HG02885 (cell line): ENCODE results near the gene INTS1.

Experiments used
- ATAC-seq: cut with Tn5 transposase; IDR thresholded peaks from one replicate; pipeline ENCODE4 v1.9.1; 2021; ENCODE audit warnings: mild to moderate bottlenecking; ENCODE audit not compliant: unreplicated experiment, poor library complexity

The INTS1 gene

DNA sequence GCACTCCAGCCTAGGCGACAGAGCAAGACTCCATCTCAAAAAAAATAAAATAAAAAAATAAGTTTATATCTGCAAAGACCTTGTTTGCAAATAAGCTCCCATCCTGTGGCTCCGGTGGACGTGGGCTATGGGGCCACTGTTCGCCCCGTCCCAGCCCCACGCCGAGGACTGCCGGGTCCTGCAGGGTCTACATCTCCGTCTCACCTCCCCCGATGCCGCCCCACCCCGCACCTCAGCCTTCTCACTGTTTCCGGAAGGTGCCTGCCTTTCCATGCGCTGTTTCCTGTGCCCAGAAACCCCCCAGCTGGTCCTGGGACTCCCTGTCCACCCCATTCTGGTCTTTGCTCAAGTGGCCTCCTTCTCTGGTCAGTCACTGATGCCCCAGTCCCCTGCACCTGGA, 5.0 kb upstream of the INTS1 start:
- ATAC-seq, result no peak

DNA sequence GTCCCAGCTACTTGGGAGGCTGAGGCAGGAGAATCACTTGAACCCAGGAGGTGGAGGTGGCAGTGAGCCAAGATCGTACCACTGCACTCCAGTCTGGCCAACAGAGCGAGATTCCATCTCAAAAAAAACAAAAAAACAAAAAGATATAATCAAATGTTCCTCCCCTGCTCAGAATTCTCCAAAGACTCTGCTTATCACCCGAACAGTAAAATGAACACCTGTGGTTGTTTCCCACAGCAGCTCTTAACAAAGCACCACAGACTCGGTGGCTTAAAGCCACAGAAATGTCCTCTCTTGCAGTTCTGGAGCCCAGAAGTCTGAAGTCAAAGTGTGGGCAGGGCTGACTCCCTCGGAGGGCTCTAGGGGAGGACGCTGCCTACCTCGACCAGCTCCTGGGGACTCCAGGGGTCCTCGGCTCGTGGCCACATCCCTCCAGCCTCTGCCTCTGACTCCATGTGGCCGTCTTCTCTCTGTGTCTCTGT, 4.1 kb upstream of the INTS1 start:
- ATAC-seq, result no peak

DNA sequence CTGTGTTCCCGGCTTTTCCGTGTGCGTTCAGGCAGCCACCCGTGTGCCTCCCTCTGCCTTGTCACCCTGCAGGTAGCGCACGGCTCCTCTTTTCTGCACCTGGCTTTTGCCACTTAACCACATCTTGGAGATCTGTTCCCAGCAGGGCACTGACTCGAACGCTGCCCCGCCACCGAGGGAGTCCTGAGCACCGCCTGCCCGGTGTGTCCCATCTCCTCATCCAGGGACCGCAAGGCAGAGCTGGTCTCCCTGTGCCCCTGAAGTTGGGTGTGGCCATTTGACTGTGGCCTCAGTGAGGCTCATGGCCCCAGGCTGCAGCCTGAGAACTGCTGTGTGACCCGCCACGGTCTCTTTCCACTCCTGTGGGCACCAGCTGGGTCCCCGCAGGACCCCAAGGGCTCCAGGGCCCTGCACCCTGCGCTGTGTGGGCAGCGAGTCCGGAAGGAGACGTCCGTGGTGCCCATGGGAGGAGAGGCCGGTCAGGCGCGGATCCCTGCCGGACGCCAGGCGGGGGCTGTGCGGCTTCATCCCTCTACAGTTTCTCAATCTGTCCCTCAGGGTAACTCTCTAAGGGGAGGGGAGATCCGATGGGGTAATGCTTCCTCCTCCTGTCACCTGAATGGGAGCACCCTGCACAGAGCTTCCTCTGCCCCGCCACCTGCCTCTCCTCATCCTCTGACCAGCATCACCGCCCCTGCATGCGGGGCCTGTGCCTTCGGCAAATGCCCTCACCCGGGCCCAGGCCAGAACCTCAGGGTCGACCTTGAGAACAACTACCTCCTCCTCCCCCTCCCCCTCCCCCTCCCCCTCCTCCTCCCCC, 1.8 kb upstream of the INTS1 start:
- ATAC-seq, result no peak

DNA sequence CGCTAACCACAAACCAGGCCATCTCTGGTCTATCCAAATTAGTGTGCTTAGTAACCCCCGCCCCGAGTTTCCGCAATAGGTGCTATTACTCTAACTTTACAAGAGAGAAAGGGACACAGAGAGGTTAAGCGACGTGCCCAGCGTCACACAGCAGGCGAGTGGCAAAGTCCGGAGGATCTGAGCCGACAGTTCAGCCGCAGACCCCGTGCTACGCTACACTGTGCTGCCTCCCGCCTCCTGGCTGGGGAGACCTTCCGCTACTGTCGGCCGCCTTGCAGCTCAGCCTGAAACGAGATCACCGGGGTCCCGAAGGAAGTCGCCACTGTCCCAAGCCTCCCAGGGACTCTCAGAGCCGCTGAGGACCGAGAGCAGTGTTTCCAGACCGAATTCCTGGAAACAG, 799 bp downstream of the INTS1 start:
- no peak for ATAC-seq

DNA sequence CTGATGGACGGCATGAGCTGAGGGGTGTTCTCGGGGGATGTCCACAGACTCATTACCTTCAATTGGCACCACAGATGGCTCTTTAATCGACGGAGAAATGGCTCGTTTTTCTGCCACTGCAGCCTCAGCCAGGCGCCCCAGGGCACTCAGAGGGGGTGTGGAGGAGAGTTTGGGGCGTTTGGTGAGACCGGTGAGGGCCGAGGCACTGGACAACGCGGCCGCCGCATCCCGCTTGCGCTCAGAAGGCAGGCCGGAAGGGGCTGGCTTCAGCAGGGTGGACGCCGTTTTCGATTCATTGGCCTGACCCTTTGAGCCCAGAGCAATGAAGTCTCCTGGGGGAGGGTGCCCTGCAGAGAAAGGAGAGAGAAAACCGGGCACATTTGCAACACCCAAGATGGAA, 1.3 kb downstream of the INTS1 start:
- ATAC-seq, result no peak

DNA sequence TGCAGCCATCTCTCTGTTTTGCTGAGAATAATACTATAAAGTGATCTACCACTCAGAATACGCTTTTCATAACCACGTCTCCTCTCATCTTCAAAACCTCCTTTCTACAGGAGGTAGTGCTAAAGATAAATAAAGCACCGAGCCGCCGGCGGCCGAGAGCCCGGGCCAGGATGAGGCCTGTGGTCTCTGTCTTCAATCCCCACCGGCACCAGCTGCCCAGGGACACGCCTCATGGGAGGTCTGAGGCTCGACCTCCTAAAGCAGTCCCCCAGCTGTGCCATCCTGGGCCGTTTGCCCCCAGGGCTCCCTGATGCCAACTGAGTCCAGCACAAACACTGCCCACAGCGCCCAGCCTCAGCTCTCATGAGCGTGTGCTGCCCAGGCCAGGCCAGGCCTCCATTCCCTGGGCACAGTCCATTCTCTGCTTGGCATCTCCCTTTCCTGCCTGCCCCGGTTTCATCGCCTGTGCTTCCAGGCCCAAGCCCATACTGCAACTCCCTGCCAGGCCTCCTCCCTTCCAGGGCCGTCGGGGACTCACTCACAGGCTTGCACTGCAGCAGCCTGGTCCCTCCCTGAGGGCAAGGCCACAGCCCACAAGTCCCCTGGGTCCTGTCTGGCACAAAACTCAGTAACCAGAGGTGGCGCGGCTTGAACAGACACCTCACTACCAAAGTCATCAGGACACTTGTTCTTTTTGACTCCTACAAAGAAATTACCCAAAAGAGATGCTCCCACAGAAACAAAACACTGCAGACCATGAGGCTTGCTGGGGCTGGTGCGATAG, 2.5 kb downstream of the INTS1 start:
- ATAC-seq, result no peak

DNA sequence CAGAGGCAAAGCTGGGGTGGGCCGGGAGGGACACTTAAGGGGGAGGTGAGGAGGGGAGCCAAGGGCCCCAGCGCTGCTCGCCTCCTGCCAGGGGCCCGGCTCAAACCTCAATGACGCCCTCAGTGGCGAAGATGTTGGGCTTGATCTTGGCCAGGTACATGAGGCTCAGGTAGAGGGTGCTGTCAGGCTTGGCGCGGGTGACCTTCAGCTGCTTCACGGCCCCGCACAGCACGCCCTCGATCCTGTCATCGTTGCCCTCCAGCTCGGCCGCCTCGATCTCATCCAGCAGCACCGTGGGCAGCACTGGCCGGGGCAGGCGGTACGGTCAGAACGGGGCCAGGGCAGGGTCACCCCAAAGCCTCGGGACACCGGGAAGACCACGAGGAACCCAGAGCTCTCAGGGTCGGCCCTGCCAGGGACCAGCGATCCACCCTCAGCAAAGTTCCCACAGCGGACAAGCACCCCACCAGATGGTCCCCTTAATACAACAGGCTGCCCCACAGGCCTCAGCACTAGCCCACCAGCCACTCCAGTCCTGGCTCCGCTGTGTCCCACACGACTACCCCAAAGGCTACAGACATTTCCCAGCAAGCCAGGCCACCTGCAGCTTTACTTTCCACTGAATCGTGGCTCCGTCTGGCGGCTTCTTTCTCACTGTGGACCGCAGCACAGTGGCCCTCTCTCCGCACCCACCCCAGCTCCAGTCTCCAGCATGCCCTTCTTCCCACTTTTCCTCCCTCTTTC, 4.0 kb downstream of the INTS1 start:
- ATAC-seq, result no peak

DNA sequence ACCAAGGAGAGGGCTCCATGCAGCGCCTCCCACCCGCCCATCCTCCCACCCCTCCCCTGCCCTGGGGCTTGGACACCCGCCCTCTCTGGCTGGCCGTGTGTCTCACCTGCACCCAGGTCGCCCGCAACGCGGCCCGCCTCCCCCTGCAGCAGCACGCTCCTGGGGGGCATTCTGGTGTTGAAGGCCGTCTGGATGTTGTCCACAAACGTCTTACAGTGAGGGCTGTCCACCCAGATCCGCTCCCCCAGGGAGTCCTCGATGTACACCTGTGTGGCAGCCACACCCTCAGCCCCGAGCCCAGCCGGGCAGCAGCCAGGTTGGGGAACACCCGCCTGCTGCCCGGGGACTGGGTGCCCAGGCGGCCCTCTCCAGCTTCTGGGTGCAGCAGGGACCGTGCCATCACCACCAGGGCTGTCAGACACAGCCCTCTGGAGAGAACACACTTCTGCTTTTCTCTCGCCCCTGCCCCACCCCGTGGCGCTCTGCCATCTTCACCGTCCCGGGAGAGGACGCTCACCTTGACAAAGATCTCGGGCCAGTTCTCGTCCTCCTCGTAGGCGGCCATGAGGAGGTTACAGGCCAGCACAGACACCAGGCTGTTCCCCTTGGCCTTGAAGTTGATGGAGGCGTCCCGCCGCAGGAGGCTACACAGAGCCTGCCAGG, 4.7 kb downstream of the INTS1 start:
- ATAC-seq, result no peak

DNA sequence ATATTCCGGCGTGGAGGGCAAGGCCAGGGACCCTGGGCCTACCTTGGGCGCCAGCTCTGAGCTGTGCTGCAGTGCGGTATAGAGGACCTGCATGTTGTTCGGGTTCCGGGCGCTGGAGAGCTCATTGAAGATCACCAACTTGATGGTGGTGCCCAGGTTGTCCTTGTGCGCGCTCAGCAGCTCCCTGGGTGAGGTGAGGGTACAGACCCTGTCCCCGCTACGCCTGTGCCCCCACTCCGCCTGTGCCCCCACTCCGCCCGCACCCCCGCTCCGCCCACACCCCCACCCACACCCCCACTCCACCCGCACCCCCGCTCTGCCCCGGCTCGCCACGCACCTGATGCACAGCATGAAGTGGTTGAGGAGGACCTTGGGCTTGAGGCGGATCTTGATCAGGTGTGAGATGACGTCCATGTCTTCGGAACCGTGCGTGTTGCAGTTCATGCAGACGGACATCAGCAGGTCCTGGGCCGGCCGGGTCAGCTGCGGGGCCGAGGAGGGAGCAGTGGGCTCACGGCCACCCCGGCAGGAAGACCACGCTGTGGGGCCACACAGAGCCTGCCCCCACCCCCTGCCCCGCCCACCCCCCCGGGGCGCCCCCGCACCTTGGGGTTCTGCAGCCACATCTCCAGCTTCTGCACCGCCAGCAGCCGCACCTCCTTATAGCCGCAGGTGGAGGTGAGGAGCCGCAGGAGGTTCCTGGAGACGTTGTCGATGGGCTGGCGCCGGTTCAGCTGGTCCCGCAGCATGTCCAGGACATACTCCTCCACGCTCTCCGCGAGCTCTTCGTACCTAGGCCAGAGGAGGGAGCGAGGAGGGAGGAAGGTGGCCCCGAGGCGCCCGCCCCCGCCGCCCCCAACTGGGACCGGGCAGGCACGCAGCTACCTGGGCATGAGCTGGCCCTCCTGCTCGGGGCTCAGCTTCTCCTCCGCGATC, 5.6 kb downstream of the INTS1 start:
- ATAC-seq, result no peak

DNA sequence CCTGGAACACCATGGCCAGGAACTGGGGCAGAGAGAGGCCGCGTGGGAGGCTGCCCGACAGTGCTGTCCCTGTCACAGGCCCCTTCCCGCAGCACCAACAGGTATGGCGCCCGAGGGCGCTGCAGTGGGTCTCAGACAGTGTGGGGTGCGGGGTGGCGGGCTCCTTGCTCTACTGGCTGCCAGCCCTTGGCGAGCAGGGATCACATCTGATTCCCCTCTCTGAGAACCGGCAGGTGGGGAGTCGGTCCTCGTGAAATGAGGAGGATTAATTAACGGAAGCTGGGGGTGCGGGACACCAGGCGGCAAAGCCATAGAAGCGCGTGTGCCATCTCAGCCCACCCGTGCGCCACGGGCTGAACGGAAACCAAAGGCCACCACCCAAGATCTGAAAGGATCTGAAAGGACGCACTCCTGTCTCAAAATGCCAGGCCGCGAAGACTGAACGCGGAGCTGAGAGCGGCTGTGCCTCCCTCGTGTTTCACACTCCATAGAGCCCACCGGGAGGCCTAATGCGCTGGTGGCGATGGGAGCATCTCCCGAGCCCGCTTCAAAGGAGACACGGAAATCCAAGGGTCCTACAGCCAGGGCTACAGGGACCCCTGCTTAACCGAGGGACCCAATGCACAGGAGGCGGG, 6.8 kb downstream of the INTS1 start:
- ATAC-seq, result no peak

DNA sequence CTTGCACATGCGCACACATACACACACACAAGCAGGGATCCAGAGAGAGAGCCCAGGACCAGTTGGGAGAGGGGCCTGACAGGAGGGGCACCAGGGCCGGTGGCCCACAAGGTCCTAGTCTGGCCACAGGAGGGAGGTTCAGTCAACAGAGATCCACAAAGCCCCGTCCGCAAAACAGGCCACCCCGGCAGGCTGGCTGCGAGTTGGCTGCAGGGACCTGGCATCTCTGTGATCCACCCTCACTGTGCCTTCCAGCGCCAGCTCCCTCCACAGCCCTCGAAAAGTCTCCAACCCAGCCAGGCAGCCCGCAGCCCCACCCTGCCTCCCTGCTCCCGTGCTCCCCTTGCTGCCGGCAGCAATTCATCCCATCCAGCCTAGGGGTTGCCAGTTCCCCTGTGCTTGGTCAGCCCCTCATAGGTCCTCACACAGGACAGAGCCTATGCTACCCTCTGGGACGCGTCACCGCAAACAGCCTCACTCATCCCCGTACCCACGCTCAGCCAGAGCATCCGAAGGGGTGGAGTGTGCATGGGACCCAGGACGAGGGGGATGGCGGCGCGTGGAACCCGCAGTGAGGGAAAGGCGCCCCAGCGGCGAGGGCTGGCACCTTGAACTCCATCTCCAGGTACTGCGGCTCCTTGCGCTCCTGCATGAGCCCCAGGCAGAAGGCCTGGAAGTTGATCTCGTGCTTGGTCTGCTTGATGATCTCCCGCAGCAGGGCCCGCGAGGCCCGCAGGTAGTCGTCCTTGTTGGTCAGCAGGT, 7.5 kb downstream of the INTS1 start:
- no peak for ATAC-seq

DNA sequence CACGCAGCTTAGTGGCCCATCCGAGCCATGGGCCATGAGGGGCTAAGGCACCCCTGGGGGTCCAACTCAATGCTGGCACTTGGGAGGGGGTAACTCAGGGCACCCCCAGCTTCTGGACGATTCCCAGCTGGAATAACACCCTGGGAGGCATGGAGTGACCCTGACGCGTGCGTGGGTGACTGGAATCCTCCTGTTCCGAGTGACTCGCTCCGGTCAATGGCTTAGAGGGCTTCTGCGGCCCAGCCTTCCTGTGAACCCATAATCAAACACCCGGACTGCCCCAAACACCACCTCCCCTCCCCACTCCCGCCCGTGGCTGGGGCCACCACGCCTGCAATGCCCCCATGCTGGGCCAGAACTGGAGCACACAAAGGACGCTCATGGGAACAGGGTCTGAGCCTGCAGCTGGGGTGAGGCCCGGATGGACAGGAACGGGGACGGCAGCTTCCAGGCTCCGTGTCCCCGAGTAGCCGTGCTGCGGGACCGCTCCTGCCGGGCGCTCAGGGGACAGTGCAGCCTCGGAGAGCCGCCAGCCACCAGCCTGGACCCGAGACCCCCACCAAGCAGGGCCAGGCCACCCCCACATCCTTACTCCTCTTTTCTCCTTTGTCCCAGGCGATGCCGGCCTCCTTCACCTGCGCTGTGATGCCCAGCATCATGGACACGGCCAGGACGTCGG, 8.5 kb downstream of the INTS1 start:
- ATAC-seq, result no peak

DNA sequence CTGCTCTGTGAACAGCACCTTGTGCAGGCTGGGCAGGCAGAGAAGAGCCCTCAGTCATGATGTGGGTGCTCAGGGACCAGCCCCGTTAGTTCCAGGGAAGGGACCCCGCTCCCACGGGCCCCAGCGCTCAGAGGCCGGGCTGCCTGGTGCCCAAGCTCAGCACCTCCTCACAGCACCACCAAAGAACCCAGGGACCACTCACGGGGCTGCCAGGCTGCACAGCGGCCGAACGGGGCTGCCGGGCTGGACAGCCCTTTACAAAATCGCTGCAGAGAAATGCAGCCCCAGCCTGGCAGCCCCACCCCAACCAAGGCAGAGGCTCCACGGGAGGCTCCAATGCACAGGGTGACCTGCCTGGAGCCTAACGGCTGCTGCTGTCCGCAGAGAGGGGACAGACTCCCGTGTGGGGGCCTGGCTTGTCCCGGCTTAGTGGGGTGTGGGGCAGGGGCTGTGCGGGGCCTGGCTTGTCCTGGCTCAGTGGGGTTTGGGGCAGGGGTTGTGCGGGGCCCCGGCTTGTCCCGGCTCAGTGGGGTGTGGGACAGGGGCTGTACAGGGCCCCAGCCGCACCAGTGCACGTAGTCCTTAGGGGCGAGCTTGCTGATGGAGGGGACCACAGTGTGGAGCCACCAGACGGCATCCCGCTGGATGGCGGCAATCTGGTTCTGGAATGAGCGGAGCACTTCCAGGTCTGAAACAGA, 9.2 kb downstream of the INTS1 start:
- no peak for ATAC-seq

DNA sequence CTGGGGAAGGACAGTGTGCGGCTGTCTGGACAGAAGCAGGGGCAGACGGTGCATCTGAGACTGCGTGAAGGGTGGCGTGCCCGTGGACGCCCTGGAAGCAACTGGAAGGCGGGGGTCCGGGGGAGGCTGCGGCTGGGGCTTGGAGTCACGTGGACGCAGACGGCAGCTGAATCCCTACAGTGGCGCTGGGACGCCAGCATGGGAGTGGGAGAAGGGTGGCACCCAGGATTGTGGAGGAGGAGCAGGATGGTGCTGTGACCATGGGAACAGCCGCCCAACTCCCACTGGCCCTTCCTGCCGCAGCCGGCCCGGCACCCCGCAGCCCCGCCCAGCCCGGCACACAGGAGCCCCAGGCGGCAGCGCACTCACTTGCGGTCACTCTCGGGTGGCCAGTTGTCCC, 9.7 kb downstream of the INTS1 start:
- ATAC-seq, result no peak

DNA sequence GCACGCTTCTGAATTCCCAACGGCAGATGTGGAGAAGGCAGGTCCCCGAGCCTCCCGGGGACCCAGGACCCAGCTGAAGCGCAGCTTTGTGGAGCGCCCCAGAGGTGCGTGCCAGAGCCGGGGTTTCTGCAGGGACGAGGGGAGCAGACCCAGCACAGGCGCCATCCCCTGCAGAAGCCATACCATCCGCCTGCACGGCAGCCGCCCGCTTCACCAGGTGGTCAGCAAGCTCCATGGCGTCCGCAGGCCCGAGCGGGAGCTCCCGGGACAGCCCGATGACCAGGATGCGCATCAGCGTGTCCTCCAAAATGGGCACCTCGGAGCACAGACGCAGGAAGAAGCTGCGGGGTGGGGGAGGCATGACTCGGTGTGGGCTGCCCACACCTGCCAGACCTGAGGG, 10.6 kb downstream of the INTS1 start:
- no peak for ATAC-seq

DNA sequence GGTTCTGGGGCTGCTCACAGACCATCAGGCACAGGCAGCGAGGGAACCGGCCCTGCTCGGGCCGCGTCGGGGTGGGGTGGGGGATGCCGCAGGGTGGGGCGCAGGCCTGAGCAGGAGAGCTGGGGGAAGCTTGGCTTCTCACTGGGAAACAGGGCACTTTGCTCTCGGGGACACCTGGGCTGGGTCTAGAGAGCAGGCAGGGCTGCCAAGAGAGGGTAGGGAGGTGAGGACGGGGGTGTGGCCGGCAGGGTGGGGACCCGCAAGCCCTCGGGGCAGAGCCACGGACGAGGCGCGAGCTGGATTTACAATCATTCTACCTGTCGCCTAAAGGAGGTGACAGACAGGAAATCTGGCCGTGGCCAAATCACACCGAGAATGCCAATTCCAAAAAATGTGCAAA, 11.1 kb downstream of the INTS1 start:
- ATAC-seq, result no peak

DNA sequence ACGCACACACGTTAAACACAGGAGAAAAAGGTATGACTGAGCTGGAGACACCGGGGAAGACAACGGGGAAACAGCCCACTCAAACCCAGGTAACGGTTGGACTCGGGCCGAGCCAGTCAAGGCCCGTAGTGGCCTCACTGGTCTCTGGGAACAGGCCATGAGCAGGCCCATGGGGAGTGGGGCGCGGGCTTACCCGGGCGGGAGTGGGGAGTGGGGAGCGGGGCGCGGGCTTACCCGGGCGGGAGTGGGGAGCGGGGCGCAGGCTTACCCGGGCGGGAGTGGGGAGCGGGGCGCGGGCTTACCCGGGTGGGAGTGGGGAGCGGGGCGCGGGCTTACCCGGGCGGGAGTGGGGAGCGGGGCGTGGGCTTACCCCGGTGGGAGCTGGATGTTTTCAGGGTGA, 11.5 kb downstream of the INTS1 start:
- ATAC-seq, result no peak
